Measurements from ENCODE around the gene ZAR1L.
A peak's percentile ranks its signal among the peaks of the same experiment; 100 is the strongest.

Gene ZAR1L

DNA sequence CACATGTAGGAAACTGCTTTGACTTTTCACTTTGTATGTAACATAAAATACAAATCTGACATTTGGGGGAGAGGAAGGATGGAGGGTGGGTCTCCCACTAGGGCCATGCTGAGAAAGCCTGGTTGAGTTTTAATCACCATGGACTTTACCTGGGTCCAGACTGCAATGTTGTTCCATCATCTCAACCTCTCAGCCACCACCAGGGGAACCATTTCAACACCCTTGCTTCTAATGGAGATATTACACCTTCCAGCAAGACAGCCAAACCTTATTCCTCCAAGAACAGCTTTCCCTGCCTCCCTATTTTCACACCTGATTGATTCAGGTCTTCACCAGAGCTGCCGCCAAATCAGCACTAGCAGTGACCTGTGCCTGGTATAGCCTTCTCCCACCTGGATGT, 56.0 kb downstream of the ZAR1L start:
- DNase-seq (ENCODE audit: low read depth, low spot score): no peak

DNA sequence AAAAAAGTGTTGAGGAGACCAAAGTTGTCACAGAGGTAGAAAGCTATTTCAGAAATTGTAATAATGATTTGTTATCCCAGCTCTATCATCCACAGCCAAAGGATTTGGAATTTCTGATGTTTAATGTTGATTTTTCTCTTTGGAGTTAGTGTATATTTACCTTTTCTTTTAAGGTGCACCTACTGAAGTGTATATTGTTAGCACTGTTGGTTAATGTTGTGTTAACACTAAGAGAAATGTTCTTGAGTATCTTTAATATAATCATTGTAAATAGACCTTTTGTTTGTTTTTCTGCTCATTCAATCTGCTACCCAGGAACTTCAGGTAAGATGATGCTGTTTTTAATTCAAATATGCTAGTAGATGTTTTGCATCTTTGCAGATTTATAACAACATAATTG, 57.5 kb downstream of the ZAR1L start:
- no peak for DNase-seq (ENCODE audit: low read depth, low spot score)
- H3K27ac ChIP-seq: no peak overlapping the region

More for the DNA sequence above, 56.0 kb downstream of the ZAR1L start:
- no peak overlapping the region for H3K27ac ChIP-seq

DNA sequence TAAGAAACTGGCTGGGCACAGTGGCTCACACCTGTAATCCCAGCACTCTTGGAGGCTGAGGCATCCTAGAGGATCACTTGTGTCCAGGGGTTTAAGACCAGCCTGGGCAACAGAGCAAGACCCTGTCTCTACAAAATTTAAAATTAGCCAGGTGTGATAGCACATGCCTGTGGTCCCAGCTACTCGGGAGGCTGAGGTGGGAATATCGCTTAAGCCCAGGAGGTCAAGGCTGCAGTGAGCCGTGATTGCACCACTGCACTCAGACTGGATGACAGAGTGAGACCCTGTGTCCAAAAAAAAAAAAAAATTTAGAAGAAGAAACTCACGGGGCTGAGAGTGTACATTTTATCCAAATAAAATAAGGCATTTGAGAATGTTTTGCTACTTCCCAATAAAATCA, 58.9 kb downstream of the ZAR1L start:
- DNase-seq (ENCODE audit: low read depth, low spot score): no peak
- peak overlapping the region; percentile 72 for H3K27ac ChIP-seq

DNA sequence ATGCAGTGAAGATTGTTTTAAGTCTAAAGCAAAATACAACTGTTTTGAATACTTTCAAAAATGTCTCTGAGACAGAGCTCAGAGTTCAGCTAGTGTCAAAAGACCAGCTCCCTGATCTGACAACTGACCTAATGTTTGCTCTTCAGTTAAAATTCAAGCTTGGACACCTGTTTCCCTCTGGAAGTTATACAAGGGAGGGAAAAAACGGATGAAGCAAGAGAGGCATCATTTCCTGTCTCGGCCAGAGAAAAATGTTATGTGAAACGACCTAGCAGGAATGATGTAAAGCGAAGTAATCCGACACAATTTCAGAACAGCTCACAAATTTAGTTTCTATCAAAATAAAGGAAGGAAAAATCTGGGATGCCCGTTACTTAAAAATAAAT, 59.4 kb downstream of the ZAR1L start:
- no peak for DNase-seq (ENCODE audit: low read depth, low spot score)
- H3K27ac ChIP-seq: peak overlapping the region; percentile 72

DNA sequence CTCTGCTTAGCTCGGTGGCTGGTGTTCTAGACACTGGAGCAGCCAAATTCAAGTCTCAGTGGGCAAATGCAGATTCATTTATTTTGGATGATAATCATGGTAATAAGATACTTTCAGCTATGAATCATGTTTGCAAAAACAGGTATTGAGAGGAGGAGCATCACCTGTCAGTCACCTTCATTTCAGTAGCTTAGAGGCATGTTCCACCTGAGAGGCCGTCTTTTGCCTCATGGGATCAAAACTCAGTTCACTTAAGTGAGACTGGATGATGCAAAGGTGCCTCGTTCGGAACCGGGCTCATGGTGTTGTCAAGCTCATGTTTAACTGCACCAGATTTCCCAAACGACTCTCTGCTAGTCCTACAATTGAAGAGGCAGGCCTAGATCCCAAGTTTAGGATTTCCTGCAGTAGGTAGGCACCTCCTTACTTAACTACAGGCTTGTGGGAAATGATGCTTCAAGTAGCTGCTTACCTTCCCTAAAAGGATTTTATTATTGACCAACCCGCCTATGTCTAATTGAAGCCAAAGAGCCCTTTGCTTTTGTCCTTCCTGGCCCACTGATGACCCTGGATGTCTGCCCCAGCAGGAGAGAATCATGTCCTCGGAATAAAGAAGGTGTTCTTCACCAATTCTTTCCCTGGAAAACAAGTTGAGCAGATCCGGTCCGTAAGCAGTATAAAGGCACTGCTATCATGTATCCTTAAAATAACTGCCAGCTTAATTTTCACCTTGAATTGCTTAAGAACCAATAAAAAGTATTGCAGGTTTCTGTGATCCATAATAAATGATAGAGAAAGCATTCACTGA, 60.0 kb downstream of the ZAR1L start:
- H3K27ac ChIP-seq: peak overlapping the region; percentile 72
- DNase-seq (ENCODE audit: low read depth, low spot score): no peak

DNA sequence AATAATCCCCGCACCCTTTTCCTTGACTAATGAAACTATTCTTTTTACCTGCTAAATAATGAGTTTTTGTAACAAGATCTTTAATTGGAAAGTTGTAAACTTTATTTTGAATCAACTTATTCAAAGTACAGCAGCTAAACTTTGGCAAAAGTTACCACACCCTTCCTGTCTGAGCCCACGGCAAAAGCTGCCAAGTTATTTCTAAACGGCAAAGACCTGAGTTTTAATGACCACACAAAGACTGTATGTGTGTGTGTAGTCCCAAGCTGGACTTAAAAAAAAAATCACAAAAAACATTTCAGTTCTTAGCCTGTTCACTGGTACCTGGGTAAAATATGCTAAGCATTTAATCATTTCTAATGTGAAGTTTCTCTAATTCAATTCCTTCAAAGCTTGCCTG, 60.7 kb downstream of the ZAR1L start:
- no peak for DNase-seq (ENCODE audit: low read depth, low spot score)

DNA sequence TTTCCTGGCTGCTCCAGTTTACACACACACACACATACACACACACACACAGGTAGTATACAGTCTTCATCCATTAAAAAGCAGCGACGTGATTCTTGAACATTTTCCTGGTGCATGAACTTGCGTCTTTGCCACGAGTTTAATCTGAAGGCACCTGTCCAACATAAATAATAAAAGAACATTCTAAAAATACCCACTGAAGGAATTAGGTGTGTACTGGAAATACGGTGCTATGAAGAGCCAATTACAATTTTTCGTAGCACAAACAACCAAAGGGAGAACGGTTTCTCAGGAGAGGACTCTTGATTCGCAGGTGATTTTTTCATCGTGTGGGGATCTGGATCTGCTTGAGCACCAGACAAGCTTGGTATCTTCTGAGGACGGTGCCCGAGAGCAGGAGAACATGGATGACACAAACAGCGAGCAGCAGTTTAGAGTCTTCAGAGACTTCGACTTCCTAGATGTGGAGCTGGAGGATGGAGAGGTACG, 61.2 kb downstream of the ZAR1L start:
- H3K27ac ChIP-seq: peak overlapping the region; percentile 72
- no peak for DNase-seq (ENCODE audit: low read depth, low spot score)

More for the DNA sequence above, 60.7 kb downstream of the ZAR1L start:
- peak overlapping the region; percentile 72 for H3K27ac ChIP-seq

Data from epithelial cell of prostate (primary cell).